Measurements from ENCODE around the gene FCHSD2. TPM values are rescaled to one million over a fixed set of nuclear protein-coding genes. Genes with fewer than 3 reads are reported as not detected.

The FCHSD2 gene
- total and polyA plus RNA-seq, 9 of the 15 experiments (the other 6 are each of a cell fraction or from before 2014, with no cell fraction given): 1.8 to 14.7 (median 6.4) TPM

DNA sequence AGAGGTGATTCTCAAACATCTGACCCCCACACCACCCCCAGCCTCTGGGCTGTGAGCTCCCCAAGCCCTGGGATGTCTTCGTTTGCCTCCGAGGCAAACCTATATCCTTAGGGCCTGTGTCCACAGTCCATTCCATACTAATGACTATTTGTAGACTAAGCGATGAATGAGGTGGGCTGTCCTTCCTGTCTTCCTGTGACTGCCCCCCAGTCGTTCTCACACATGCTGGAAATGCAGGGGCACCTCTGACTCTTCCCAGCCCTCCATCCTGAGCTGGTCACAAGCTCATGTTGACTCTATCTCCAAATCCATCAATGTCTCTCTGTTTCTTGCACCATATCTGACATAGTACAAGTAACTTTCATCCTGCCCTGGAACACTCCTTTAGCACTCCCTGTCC lies 323.1 kb downstream of the FCHSD2 start:
- intact Hi-C loops (cut with micrococcal nuclease) (no loop called here), in situ Hi-C loops (cut with MboI) (no loop called here)
- Histone ChIP-seq H3K79me2 (ENCODE audit: control insufficient read depth, insufficient read depth, low read length) (peaks cover 4% of the 10 kb centered on the region; the same call in 2 of the 3 replicates), H3K4me2 (ENCODE audit: insufficient read depth, low read length) (no peak overlapping the region), H3K9ac (ENCODE audit: insufficient read depth in 1 of 2, low read depth in 2 of 2, low read length in 2 of 2) (no peak overlapping the region; a peak in 1 of 4 replicates), H3K9me3 (replicated peaks; ENCODE audit: control insufficient read depth, insufficient read depth, low read depth, low read length) (no peaks in the 10 kb centered on the region), H3K4me3 (no peak overlapping the region), H3K4me1 (replicated peaks in 1 of 2; ENCODE audit: control insufficient read depth in 2 of 2, insufficient read depth in 2 of 2, low read length in 2 of 2) (peaks cover 20 to 52% of the 10 kb centered on the region in 2 experiments), H3K36me3 (ENCODE audit: control insufficient read depth, insufficient read depth, low read length) (no peaks in the 10 kb centered on the region), H3K27ac (ENCODE audit: extremely low read depth, low read depth, low read length) (no peak overlapping the region), H4K20me1 (replicated peaks; ENCODE audit: control insufficient read depth, insufficient read depth, low read length) (no peaks in the 10 kb centered on the region), H3K27me3 (ENCODE audit: control insufficient read depth in 2 of 2, insufficient read depth in 2 of 2, low read length in 2 of 2) (no peaks in the 10 kb centered on the region), H3K9me1 (ENCODE audit: control insufficient read depth, insufficient read depth, low read length) (peaks cover 5% of the 10 kb centered on the region), H2AFZ (ENCODE audit: low read depth, low read length) (no peak overlapping the region)
- no peak for ATAC-seq
- POLR2A ChIA-PET: interaction anchor here (0.6 to 0.8 kb wide), 3 partner anchors 11 to 371 kb away, joined by 3 read pairs; no protein-coding TSS in a partner anchor
- DNase-seq (ENCODE audit: extremely low read depth in 1 of 4, low spot score in 3 of 4): no peak
- TF ChIP-seq CREM (IDR thresholded peaks at IDR 0.05; ENCODE audit: low read depth): no peak
- no peak for TF ChIP-seq EWSR1 (IDR thresholded peaks at IDR 0.05; ENCODE audit: borderline replicate concordance, low read depth, partially characterized antibody)
- no peak for TF ChIP-seq ZSCAN29 (IDR thresholded peaks at IDR 0.05)
- CTCF ChIA-PET (ENCODE audit: low intra/inter-chr PET ratio): no interaction called here
- WGBS (ENCODE audit: insufficient coverage, low coverage, missing lambda C conversion rate): 61% methylated on average over 4 of the region's 4 CpGs
- BruUV-seq (replicated peaks): no TSS peak
- no peak for FAIRE-seq

DNA sequence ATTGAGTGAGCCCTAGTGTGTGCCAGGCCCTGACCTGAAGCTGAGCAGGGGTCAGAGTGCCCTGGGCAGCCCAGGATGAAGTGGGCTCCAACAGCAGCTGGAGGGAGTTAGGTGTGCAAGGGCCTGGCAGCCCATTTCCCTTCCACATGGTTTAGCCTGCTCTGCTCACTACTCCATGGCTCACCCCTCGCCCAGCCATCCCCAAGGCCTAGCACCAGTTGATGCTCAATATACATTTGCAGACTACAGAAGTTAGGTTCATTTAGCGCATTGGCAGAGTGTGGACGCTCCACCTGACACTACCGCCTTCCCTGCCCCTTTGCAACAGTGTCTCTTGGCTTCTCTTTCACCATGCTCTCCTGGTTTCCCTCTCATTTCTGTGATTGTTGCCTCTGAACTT lies 324.2 kb downstream of the FCHSD2 start:
- H3K36me3 ChIP-seq (ENCODE audit: control insufficient read depth, insufficient read depth, low read length): no peaks in the 10 kb centered on the region
- FAIRE-seq (no peak), ATAC-seq (no peak), DNase-seq (ENCODE audit: extremely low read depth in 1 of 4, low spot score in 3 of 4) (no peak)
- peaks cover 4% of the 10 kb centered on the region; the same call in 2 of the 3 replicates for H3K79me2 ChIP-seq (ENCODE audit: control insufficient read depth, insufficient read depth, low read length)
- TF ChIP-seq, protein P1, sequence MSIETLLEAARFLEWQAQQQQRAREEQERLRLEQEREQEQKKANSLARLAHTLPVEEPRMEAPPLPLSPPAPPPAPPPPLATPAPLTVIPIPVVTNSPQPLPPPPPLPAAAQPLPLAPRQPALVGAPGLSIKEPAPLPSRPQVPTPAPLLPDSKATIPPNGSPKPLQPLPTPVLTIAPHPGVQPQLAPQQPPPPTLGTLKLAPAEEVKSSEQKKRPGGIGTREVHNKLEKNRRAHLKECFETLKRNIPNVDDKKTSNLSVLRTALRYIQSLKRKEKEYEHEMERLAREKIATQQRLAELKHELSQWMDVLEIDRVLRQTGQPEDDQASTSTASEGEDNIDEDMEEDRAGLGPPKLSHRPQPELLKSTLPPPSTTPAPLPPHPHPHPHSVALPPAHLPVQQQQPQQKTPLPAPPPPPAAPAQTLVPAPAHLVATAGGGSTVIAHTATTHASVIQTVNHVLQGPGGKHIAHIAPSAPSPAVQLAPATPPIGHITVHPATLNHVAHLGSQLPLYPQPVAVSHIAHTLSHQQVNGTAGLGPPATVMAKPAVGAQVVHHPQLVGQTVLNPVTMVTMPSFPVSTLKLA (conservative IDR thresholded peaks at IDR 0.05): no peak
- no peak for TF ChIP-seq DMBX1 (CRISPR knock-in tag; IDR thresholded peaks at IDR 0.05; ENCODE audit: borderline replicate concordance)
- TF ChIP-seq ZNF197 (CRISPR knock-in tag; IDR thresholded peaks at IDR 0.05; ENCODE audit: low read depth): no peak
- TF ChIP-seq, protein P2, sequence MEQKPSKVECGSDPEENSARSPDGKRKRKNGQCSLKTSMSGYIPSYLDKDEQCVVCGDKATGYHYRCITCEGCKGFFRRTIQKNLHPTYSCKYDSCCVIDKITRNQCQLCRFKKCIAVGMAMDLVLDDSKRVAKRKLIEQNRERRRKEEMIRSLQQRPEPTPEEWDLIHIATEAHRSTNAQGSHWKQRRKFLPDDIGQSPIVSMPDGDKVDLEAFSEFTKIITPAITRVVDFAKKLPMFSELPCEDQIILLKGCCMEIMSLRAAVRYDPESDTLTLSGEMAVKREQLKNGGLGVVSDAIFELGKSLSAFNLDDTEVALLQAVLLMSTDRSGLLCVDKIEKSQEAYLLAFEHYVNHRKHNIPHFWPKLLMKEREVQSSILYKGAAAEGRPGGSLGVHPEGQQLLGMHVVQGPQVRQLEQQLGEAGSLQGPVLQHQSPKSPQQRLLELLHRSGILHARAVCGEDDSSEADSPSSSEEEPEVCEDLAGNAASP (IDR thresholded peaks at IDR 0.05): no peak
- TF ChIP-seq, protein P3, sequence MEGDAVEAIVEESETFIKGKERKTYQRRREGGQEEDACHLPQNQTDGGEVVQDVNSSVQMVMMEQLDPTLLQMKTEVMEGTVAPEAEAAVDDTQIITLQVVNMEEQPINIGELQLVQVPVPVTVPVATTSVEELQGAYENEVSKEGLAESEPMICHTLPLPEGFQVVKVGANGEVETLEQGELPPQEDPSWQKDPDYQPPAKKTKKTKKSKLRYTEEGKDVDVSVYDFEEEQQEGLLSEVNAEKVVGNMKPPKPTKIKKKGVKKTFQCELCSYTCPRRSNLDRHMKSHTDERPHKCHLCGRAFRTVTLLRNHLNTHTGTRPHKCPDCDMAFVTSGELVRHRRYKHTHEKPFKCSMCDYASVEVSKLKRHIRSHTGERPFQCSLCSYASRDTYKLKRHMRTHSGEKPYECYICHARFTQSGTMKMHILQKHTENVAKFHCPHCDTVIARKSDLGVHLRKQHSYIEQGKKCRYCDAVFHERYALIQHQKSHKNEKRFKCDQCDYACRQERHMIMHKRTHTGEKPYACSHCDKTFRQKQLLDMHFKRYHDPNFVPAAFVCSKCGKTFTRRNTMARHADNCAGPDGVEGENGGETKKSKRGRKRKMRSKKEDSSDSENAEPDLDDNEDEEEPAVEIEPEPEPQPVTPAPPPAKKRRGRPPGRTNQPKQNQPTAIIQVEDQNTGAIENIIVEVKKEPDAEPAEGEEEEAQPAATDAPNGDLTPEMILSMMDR (IDR thresholded peaks at IDR 0.05 in 2 of 3, conservative IDR thresholded peaks at IDR 0.05 in 1 of 3; ENCODE audit: insufficient read depth in 2 of 3, low read depth in 1 of 3, low read length in 3 of 3): no peak
- no peak for TF ChIP-seq ZNF165 (CRISPR knock-in tag; IDR thresholded peaks at IDR 0.05; ENCODE audit: borderline replicate concordance)
- TF ChIP-seq RUNX1 (IDR thresholded peaks at IDR 0.05; ENCODE audit: low read depth): no peak
- no peak for TF ChIP-seq TSC22D4 (tag; IDR thresholded peaks at IDR 0.05)
- TF ChIP-seq ZNF253 (CRISPR knock-in tag; conservative IDR thresholded peaks at IDR 0.05): no peak
- H4K20me1 ChIP-seq (replicated peaks; ENCODE audit: control insufficient read depth, insufficient read depth, low read length): no peaks in the 10 kb centered on the region
- no peaks in the 10 kb centered on the region for H3K9me3 ChIP-seq (replicated peaks; ENCODE audit: control insufficient read depth, insufficient read depth, low read depth, low read length)
- POLR2A ChIA-PET: no interaction called here
- in situ Hi-C loops (cut with MboI): no loop called here
- 80% methylated on average over 4 of the region's 4 CpGs for WGBS (ENCODE audit: insufficient coverage, low coverage, missing lambda C conversion rate)
- H3K9ac ChIP-seq (ENCODE audit: insufficient read depth in 1 of 2, low read depth in 2 of 2, low read length in 2 of 2): no peak overlapping the region
- no peaks in the 10 kb centered on the region for H3K27me3 ChIP-seq (ENCODE audit: control insufficient read depth in 2 of 2, insufficient read depth in 2 of 2, low read length in 2 of 2)
- no peak overlapping the region for H3K4me3 ChIP-seq
- no peak overlapping the region for H2AFZ ChIP-seq (ENCODE audit: low read depth, low read length)
- H3K4me1 ChIP-seq (replicated peaks in 1 of 2; ENCODE audit: control insufficient read depth in 2 of 2, insufficient read depth in 2 of 2, low read length in 2 of 2): peaks cover 28 to 62% of the 10 kb centered on the region in 2 experiments
- peaks cover 5% of the 10 kb centered on the region for H3K9me1 ChIP-seq (ENCODE audit: control insufficient read depth, insufficient read depth, low read length)
- H3K27ac ChIP-seq (ENCODE audit: extremely low read depth, low read depth, low read length): no peak overlapping the region
- no peak overlapping the region for H3K4me2 ChIP-seq (ENCODE audit: insufficient read depth, low read length)
- CTCF ChIA-PET (ENCODE audit: low intra/inter-chr PET ratio): no interaction called here
- no TSS peak for BruUV-seq (replicated peaks)
- intact Hi-C loops (cut with micrococcal nuclease): no loop called here

Data from K562 (cell line).